HG02981 (cell line): ENCODE measurements around the gene DUSP6.
"Not testable (repeated sequence)": the region's sequence is repeated elsewhere in the genome, so short reads cannot be mapped to it uniquely, and the experiment has no call there.

ENCODE experiments used
- ATAC-seq: cut with Tn5 transposase; IDR thresholded peaks from one replicate; pipeline ENCODE4 v1.9.1; 2021; ENCODE audit warnings: mild to moderate bottlenecking, moderate library complexity; ENCODE audit not compliant: unreplicated experiment

Gene DUSP6

DNA sequence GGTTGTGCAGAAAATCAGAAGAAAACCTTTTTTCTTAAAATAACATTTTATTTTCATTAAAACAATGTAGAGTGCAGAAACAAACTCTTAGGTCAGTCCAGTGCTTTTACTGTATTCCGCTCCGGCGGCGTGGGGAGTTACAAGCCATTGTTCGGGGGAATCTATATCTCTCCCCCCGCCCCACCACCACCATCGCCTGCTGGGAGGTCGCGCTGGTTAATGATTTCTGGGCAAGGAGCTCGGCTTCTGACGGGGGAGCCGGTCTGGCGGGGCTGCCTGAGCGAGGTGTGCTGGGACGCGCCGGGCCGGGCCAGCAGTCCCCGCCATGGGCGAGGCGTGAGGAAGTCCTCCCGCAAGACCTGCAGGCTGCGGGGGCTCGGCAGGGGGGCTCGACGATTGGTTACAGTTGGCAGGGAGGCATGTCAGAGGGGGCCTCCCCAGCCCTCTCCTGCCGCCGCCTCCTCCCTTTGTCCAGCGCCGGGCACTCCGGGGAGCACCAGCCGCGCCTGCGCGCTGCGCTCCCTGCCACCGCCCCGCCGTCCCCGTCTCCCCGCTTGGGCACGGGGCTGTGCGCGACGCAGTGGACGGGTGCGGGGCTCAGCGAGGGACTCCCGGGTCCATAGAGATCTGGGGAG is 1.0 kb upstream of the DUSP6 start:
- no peak for ATAC-seq

GRCh38 chr12:89352242-89352491 is 134 bp downstream of the DUSP6 start:
- no peak for ATAC-seq

DNA sequence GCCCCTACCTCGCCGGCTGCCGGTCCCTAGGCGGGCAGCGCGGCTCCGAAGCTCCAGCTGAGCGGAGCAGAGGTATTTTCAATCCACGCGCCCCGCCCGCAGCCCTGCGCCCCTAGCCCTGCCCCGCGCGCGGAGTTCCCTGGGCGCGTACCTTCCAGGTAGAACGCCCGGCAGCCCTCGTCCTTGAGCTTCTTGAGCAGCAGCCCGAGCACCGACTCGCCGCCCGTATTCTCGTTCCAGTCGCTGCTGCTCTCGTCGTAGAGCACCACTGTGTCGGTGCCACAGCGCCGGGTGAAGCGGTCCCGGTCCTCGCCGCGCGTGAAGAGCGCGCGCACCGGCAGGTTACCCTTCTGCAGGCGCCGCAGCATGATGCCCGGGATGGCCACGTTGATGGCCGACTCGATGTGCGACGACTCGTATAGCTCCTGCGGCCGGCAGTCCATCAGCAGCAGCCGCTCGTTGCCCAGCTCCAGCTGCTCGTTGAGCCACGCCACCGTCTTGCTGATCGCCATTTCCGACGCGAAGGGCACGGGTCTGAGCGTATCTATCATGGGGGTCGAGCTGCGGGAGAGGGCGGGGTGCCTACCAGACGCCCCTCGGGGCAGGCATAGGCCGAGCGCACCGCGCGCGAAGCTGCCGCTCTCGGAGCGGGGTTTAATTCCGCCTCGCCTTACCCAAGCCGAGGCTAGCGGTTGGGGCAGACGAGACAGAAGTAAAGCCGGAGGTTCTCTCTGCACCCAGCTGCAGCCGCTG is 636 bp downstream of the DUSP6 start:
- ATAC-seq, result peak; percentile 15

DNA sequence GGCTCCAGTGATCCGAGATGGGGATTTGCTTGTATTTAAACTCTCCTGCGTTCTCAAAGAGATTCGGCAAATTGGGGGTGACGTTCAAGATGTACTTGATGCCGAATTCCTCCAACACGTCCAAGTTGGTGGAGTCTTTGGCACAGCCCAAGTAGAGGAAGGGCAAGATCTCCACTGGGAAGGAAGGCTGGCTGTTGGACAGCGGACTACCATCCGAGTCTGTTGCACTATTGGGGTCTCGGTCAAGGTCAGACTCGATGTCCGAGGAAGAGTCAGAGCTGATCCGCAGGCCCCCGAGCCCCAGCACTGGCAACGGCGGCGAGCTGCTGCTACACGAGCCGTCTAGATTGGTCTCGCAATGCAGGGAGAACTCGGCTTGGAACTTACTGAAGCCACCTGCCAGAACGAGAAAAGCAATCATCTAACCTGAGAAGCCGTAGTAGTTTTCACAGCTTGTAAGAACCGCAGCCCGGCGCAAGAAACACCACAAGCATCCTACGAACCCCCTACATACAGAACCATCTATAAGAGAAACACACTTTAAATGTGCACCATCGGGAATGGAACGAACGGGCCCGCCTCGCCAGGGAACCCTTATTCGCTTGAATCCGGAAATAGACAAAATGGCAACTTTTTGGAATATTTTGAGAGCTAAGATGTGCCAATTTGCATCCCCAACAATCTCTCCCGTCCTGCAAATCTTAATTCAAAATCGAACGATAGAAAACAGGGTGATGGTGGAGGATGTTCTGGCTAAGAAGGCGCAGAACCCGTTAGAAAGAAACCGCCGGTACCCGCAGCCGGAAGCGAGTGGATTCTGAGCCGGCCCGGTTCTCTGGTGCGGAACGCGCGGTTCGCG is 1.4 kb downstream of the DUSP6 start:
- ATAC-seq, result no peak

DNA sequence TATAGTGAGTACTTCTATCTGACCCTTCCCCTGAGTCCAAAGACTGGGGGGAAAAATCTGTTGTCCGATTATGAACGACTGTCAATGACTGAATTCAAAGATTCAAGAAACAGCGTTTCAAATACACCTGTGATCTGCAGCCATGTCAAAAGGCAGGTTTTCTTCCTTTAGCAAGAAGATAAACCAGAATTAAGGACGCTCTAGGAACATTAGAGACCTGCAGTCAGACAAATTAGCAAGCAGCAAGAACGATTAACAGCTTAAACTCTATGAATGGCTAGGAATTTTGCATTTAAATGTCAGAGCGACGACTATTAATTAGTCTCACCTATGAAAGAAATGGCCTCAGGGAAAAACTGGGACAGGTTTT is 2.1 kb downstream of the DUSP6 start:
- ATAC-seq, result no peak

DNA sequence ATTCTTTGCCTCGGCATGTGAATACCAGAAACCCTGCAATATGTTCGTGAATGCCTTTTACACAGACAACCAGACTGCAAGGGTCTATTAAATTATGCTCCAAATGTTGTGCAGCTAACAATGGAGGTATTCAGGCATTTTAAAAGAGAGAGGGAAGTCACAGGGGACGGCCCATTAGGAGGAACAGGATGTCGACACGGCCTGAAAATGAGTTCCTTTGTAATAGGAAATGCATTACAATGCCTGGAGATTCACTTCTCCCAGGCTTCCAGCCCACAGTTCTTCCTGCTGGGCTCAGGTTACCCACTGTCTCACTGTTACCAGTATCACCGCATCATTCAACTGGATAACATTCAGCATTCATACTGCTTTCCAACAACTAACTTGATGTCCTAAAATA is 2.5 kb downstream of the DUSP6 start:
- ATAC-seq, result no peak

DNA sequence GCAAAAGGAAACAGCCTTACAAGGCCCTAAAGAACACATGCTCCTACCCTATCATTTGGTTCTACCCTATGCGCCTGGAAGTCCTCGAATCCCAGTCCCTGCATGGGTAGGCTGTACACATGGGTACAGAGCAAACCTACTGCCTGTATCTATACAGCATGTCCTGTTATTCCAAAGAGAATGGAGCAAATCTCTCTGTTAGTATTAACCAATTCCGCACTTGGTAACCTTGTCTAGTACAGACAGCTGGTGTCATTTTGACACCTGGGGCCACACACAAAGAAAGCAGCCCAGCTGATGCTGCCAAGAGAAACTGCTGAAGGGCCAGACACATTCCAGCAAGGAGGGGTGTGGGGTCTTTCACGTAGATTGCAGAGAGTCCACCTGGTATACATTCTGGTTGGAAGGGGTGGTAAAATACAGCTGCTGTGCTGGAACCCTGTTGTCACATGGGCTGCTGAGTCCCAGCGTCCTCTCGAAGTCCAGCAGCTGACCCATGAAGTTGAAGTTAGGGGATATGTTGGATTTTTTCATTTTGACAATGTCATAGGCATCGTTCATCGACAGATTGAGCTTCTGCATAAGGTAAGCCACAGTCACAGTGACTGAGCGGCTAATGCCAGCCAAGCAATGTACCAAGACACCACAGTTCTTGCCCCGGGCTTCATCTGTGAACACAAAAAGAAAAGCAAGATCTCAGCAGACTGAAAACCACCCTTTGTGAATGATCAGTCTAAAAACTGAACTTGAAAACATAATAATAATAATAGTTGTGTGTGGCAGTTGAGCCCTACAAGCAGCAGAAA is 3.2 kb downstream of the DUSP6 start:
- ATAC-seq, result no peak

DNA sequence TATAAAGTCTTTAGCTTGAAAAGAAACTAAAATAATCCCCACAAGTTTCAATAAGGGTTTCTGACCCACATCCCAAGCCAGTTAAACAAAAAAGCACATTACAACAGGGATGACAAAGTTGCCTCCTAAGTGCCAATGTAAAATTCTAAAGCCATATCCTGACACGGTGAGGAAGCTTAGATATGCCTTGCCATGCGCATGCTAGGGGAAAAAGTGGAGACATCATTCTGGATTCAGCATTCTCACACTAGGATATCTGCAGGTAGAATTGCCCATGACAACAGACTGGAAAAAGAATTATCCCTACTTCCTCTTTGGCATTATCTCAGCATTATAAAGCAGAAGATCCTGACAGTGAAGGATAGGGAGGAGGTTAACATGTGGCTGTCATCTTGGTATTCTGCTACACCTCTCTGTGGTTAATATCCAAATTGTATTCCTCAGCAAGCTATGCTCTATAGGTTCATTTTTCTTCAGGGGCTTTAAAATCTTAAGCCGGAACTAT is 4.9 kb downstream of the DUSP6 start:
- ATAC-seq, result no peak

- ATAC-seq, result no peak
Measured at GRCh38 chr12:89346741-89347324, 5.5 kb downstream of the DUSP6 start.

GRCh38 chr12:89345830-89346740 is 6.2 kb downstream of the DUSP6 start:
- ATAC-seq, result peak; percentile 97

DNA sequence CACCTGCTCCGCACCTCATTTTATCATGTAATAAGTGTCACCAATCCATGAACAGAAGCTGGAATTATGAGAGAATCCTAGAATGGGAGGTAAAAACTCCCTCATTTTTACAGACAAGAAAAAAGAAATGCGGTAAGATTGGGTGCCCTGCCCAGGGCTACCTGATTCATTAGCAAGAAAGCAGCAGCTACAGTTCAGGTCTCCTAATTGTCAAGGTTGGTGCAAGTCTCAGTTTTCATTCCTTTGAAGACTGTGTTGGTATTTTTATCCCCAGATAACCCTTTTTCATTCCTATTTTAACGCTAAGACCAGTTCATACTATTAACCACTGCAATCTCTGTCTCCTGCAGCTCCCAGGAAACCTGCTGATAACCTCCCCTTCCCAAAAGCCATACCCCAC is 6.9 kb downstream of the DUSP6 start:
- ATAC-seq, result no peak

DNA sequence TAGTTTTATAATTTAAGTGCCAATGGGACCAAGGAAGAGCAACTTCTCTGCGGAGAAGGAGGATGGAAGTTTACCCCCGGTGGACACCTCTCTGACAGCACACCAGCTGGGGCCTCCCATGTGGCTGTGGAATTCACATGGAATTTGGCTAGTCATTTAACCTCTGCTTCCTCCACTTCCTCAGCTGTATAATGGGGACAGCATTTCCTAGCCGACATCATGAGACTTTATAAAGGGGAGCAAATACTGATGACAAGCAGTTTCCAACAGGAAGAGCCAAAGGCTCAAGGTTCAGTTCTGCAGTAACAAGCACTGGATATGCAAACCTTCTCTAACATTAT is 7.5 kb downstream of the DUSP6 start:
- no peak for ATAC-seq

GRCh38 chr12:89344043-89344861 is 8.0 kb downstream of the DUSP6 start:
- no peak for ATAC-seq

- ATAC-seq, result no peak
Measured at GRCh38 chr12:89343127-89343526, 9.2 kb downstream of the DUSP6 start.

DNA sequence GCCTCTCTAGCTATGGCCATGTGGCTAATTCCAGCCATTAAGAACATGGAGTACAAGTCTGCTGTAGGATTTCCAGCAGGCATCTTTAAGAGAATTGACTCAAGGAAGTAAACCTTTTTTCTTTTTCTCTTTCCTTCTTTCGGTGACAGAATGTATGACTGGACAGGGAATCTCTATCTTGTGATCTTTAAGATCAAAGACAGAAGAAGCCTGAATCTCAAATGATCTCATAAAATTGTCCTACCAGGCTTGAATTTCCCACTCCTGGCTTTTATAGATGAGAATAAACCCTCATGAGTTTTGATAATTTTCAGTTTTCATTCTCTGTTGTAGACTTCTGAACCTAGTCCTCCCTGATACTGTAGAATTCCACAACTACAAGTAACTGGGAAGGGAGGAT is 11.4 kb downstream of the DUSP6 start:
- no peak for ATAC-seq

- no peak for ATAC-seq
Measured at GRCh38 chr12:89339526-89339925, 12.8 kb downstream of the DUSP6 start.

DNA sequence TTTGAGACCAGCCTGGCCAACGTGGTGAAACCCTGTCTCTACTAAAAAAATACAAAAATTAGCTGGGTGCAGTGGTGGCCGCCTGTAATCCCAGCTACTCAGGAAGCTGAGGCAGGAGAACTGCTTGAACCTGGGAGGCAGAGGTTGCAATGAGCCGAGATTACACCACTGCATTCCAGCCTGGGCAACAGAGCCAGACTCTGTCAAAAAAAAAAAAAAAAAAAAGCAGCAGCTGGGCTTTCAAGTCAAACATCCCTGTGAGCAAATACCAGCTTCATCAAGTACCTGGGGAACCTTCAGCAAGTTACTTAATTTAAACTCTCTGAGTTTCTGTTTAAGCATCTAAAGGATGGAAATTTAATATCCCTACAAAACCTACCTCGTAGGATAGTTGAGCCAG is 15.2 kb downstream of the DUSP6 start:
- ATAC-seq, result not testable (repeated sequence)

DNA sequence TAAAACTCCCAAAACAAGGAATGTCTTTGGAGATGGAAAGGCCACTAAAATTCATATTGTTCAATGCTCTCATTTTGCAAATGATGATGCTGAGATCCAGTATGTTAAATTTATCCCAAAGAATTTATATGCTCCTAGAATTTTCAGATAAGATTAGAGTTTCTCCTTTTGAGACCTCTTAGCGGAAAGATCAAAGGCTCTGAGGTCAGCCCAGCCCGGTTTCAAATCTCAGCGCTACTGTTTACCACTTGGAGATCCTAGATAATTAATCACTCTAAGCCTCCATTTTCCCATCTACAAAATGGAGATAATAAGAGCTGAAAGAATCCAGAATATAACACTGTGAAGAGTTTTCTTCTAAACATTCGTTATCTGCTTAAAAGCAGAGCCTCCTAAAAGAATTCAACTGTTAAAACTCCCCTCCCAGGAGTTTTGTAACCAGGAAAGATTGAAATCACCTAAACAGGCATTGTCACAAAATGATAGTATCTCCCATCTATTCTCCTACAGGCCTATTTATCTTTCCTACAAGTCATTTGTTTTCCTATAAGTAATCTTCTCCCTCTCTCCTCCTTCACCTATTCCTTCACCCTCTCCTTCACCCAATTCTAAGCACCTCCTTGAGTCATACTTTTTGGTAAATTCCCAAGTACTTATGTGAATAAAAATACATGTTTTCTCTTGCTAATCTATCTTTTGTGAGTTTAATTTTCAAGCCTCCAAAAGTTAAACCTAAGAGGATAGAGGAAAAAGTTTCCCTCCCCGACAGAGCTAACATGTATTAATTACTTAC is 16.7 kb downstream of the DUSP6 start:
- no peak for ATAC-seq
